KMS-11 (cell line): ENCODE measurements around the gene SAG.
"Not testable (repeated sequence)": the region's sequence is repeated elsewhere in the genome, so short reads cannot be mapped to it uniquely, and the experiment has no call there.

Experiments
- H2AFZ ChIP-seq: fragments of 200-600 bp; sonication (generic); 2 replicates; pipeline ENCODE4 v1.6.1; 2016; ENCODE audit warnings: antibody characterized with exemption, mixed run types, low read depth
- H3K27ac ChIP-seq: fragments of 200-600 bp; sonication (generic); 2 replicates; pipeline ENCODE4 v1.6.1; 2016; ENCODE audit warnings: mild to moderate bottlenecking, mixed run types
- H3K27me3 ChIP-seq: fragments of 200-600 bp; sonication (generic); 2 replicates; pipeline ENCODE4 v1.6.1; 2017; ENCODE audit warnings: mild to moderate bottlenecking, low read depth, mixed run types, moderate library complexity; ENCODE audit not compliant: insufficient read depth
- H3K36me3 ChIP-seq: fragments of 200-600 bp; sonication (generic); 2 replicates; pipeline ENCODE4 v1.6.1; 2017; ENCODE audit warnings: mild to moderate bottlenecking, mixed run types; ENCODE audit not compliant: insufficient read depth
- H3K4me1 ChIP-seq: fragments of 200-600 bp; sonication (generic); 2 replicates; pipeline ENCODE4 v1.6.1; 2016; ENCODE audit warnings: mild to moderate bottlenecking, low read depth, mixed run types; ENCODE audit not compliant: poor library complexity, severe bottlenecking
- H3K4me2 ChIP-seq: fragments of 200-600 bp; sonication (generic); 2 replicates; pipeline ENCODE4 v1.7.0; 2016; ENCODE audit warnings: mild to moderate bottlenecking, mixed run types
- H3K4me3 ChIP-seq: fragments of 200-600 bp; sonication (generic); IDR thresholded peaks from 2 replicates; pipeline ENCODE4 v1.6.1; 2017; ENCODE audit warnings: low read depth, low read length, mixed read lengths; ENCODE audit not compliant: insufficient read depth
- H3K79me2 ChIP-seq: fragments of 200-600 bp; sonication (generic); 2 replicates; pipeline ENCODE4 v1.6.1; 2016; ENCODE audit warnings: low read depth, mixed run types; ENCODE audit not compliant: insufficient read depth
- H3K9ac ChIP-seq: fragments of 200-600 bp; sonication (generic); 2 replicates; pipeline ENCODE4 v1.6.1; 2016; ENCODE audit warnings: mild to moderate bottlenecking, mixed run types
- H4K20me1 ChIP-seq: fragments of 200-600 bp; sonication (generic); 2 replicates; pipeline ENCODE4 v1.6.1; 2016; ENCODE audit warnings: mild to moderate bottlenecking, mixed run types; ENCODE audit not compliant: insufficient read depth
- TF ChIP-seq, protein P1 (sequence below): fragments of 200-600 bp; sonication (generic); conservative IDR thresholded peaks from 2 replicates; pipeline ENCODE4 v1.6.1; 2017; ENCODE audit warnings: low read depth, mild to moderate bottlenecking, antibody characterized with exemption, low read length, moderate library complexity, mixed read lengths

Gene SAG

DNA sequence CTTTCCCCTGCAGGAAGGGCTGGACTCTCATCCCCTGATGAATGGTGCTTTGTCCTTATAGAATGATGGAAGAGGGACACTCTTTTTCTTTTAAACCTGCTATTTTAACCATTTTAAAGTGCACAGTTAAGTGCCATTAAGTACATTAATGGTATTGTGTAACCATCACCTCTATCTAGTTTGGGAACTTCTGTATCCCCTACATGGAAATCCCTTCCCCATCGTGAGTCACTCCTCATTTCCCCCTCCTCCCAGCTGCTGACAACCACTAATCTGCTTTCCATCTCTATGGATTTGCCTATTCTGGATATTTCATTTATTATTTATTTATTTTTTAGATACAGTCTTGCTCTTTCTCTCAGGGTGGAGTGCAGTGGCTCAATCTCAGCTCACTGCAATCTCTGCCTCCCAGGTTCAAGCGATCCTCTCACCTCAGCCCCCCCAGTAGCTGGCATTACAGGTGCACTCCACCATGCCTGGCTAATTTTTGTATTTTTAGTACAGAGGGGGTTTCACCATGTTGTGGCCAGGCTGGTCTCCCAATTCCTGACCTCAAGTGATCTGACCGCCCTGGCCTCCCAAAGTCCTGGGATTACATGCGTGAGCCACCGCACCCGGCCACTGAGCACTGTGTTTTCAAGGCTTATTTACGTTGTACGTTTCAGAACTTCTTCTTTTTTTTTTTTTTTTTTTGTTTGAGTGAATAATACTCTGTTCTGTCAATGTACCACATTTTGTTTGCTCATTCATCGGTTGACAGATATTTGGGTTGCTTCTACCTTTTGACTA, 62.5 kb downstream of the SAG start:
- no peaks in the 10 kb centered on the region; the same call in 1 of the 2 replicates for H3K79me2 ChIP-seq
- H3K27ac ChIP-seq, result no peak overlapping the region
- no peak overlapping the region for H2AFZ ChIP-seq

DNA sequence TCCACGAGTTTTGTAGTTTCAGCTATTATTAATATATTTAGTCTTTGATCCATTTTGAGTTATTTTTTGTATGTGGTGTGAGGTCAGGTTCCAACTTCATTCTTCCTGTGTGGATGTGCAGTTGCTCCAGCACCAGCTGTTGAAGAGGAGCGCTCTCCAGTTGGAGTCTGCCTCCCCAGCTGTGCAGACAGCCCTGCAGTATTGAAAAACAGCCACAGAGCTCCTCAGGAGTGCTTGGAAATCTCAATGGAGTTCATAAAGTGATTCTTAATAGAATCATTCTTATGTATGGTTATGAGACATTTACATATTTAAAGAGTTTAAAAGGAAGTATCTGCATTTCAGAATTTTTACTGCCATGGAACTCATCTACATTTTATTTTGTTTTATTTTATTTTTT, 64.0 kb downstream of the SAG start:
- TF ChIP-seq, protein P1, sequence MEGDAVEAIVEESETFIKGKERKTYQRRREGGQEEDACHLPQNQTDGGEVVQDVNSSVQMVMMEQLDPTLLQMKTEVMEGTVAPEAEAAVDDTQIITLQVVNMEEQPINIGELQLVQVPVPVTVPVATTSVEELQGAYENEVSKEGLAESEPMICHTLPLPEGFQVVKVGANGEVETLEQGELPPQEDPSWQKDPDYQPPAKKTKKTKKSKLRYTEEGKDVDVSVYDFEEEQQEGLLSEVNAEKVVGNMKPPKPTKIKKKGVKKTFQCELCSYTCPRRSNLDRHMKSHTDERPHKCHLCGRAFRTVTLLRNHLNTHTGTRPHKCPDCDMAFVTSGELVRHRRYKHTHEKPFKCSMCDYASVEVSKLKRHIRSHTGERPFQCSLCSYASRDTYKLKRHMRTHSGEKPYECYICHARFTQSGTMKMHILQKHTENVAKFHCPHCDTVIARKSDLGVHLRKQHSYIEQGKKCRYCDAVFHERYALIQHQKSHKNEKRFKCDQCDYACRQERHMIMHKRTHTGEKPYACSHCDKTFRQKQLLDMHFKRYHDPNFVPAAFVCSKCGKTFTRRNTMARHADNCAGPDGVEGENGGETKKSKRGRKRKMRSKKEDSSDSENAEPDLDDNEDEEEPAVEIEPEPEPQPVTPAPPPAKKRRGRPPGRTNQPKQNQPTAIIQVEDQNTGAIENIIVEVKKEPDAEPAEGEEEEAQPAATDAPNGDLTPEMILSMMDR, result no peak
- Histone ChIP-seq H3K4me3 (no peak overlapping the region), H3K4me1 (peaks cover 31% of the 10 kb centered on the region), H3K79me2 (no peaks in the 10 kb centered on the region; the same call in 1 of the 2 replicates), H3K27me3 (no peaks in the 10 kb centered on the region), H3K36me3 (no peaks in the 10 kb centered on the region), H3K27ac (no peak overlapping the region), H2AFZ (no peak overlapping the region), H3K4me2 (no peak overlapping the region), H4K20me1 (no peaks in the 10 kb centered on the region), H3K9ac (no peak overlapping the region)

More for the DNA sequence above, 62.5 kb downstream of the SAG start:
- H3K4me1 ChIP-seq, result peaks cover 16% of the 10 kb centered on the region
- TF ChIP-seq, protein P1, result no peak
- H3K36me3 ChIP-seq, result no peaks in the 10 kb centered on the region
- no peak overlapping the region for H3K4me2 ChIP-seq
- H3K9ac ChIP-seq, result no peak overlapping the region
- no peak overlapping the region for H3K4me3 ChIP-seq
- no peaks in the 10 kb centered on the region for H4K20me1 ChIP-seq
- no peaks in the 10 kb centered on the region for H3K27me3 ChIP-seq

DNA sequence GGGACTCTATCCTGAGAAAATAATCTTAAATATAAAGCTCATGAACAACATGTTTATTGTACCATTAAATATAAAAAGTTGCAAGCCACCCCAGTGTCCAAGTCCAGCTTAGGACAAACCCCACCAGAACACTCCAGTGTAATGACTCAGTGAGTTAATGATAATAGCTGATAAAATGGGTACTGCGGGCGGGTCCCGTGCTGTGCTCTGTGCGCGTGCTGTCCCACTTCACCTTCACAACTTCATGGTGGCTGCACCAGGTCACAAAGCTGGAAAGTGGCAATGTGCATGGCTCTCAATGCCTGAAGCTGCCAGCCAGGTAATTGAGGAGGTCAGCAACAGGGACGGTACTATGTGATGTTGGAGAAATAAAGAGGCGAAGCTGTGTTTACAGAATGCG, 65.2 kb downstream of the SAG start:
- H3K27ac ChIP-seq, result no peak overlapping the region
- H3K4me3 ChIP-seq, result no peak overlapping the region
- peaks cover 31% of the 10 kb centered on the region for H3K4me1 ChIP-seq
- H3K36me3 ChIP-seq, result no peaks in the 10 kb centered on the region
- no peaks in the 10 kb centered on the region for H3K27me3 ChIP-seq
- H4K20me1 ChIP-seq, result no peaks in the 10 kb centered on the region
- no peaks in the 10 kb centered on the region; the same call in 1 of the 2 replicates for H3K79me2 ChIP-seq
- no peak overlapping the region for H3K4me2 ChIP-seq
- TF ChIP-seq, protein P1, result no peak
- no peak overlapping the region for H3K9ac ChIP-seq
- H2AFZ ChIP-seq, result no peak overlapping the region

DNA sequence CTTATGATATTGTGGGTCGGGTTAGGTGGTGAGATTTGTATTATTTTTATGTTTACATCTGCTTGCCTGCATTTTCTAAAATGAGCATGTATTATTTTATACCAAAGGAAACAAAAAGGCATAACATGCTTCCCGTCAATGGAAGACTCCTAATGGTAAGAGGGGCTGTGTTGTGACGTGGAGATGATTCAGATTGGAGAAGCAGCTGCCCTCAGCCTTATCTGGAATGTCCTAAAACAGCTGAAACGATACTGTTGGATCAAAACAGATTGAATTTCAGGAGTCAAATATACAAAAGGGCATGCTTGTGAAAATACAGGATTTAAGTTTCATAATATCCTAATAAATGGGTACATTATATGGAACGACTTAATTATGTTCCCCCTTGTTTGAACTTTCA, 65.7 kb downstream of the SAG start:
- Histone ChIP-seq H4K20me1 (no peaks in the 10 kb centered on the region), H3K9ac (no peak overlapping the region), H3K4me1 (peaks cover 31% of the 10 kb centered on the region), H3K79me2 (no peaks in the 10 kb centered on the region; the same call in 1 of the 2 replicates), H2AFZ (no peak overlapping the region), H3K36me3 (no peaks in the 10 kb centered on the region), H3K4me3 (no peak overlapping the region), H3K4me2 (no peak overlapping the region), H3K27ac (no peak overlapping the region), H3K27me3 (no peaks in the 10 kb centered on the region)
- TF ChIP-seq, protein P1, result no peak

DNA sequence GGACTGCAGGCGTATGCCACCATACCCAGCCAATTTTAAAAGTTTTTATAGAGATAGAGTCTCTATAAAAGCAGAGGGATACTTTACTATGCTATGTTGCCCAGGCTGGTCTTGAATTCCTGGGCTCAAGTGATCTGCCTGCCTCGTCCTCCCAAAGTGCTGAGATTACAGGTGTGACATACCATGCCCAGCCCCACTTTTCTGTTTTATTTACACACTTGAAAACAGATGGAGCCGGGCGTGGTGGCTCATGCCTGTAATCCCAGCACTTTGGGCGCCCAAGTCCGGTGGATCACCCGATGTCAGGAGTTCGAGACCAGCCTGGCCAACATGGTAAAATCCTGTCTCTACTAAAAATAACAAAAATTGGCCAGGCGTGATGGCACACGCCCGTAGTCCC, 67.2 kb downstream of the SAG start:
- not testable (repeated sequence) for H3K79me2 ChIP-seq

More for the DNA sequence above, 67.2 kb downstream of the SAG start:
- not testable (repeated sequence) for H3K27me3 ChIP-seq, H3K36me3 ChIP-seq, H3K4me3 ChIP-seq, H3K9ac ChIP-seq, H4K20me1 ChIP-seq, H2AFZ ChIP-seq
- peaks cover 31% of the 10 kb centered on the region for H3K4me1 ChIP-seq
- H3K4me2 ChIP-seq, result peak overlapping the region; percentile 66; the same call in 1 of the 2 replicates
- H3K27ac ChIP-seq, result peak overlapping the region; percentile 51
